GM12878 (cell line): ENCODE results near the gene GPR78. TPM values are rescaled to one million over a fixed set of nuclear protein-coding genes. Genes with fewer than 3 reads are reported as not detected.

Experiments used
- ATAC-seq: fragments of 200-7000 bp; cut with Tn5 transposase; 3 replicates; pipeline ENCODE4 v1.9.1; 2020; ENCODE audit warnings: mild to moderate bottlenecking, moderate library complexity
- BruUV-seq: library from RNA; stranded (reverse); fragments of 400-500 nt; replicated peaks from 2 replicates; lab custom pipeline; 2021; lab: Mats Ljungman, UMichigan
- CTCF ChIA-PET: fragments of 300-600 bp; sonication (Branson Sonifier 250); formaldehyde crosslinking; extraction: SDS; loops from one replicate; lab custom pipeline; 2021; ENCODE audit warnings: inconsistent platforms; lab: Yijun Ruan, JAX
- POLR2A ChIA-PET: fragments of 350-600 bp; formaldehyde crosslinking; extraction: SDS; loops from one replicate; lab custom pipeline; 2021; ENCODE audit warnings: inconsistent platforms; lab: Charles Lee
- RAD21 ChIA-PET: fragments of 300-600 bp; sonication (Branson Sonifier 250); formaldehyde crosslinking; loops from one replicate; lab custom pipeline; 2023; ENCODE audit warnings: antibody characterized with exemption; ENCODE audit not compliant: unreplicated experiment; lab: Charles Lee
- SMC1A ChIA-PET: fragments of 300-600 bp; sonication (Branson Sonifier 250); formaldehyde crosslinking; loops from one replicate; lab custom pipeline; 2023; ENCODE audit not compliant: unreplicated experiment, uncharacterized antibody; lab: Charles Lee
- DNase-seq: peaks from one replicate; pipeline ENCODE4 v3.0.0-alpha.2; 2011; ENCODE audit warnings: low read depth, low spot score
- FAIRE-seq: peaks from 3 replicates; lab custom pipeline; 2011; peaks lifted over from hg19 to GRCh38; lab: Jason Lieb, UNC
- H2AFZ ChIP-seq: 2 replicates; pipeline ENCODE4 v1.6.0; 2011; ENCODE audit warnings: low read depth, low read length, control low read depth; ENCODE audit not compliant: control insufficient read depth
- H3K27ac ChIP-seq: 2 replicates; pipeline ENCODE4 v1.5.1; 2011; ENCODE audit warnings: control low read depth; ENCODE audit not compliant: control insufficient read depth, insufficient read depth
- H3K27me3 ChIP-seq, 2 experiments: replicated peaks in 1 of 2; 2 replicates each; pipeline versions ENCODE4 v1.6.0 to v1.6.1; 2011; ENCODE audit warnings: low read length in 1 of 2; ENCODE audit not compliant: control insufficient read depth in 2 of 2, insufficient read depth in 2 of 2
- H3K36me3 ChIP-seq, 2 experiments: 2 replicates each; pipeline ENCODE4 v1.5.1; 2011; ENCODE audit warnings: low read length in 1 of 2; ENCODE audit not compliant: control insufficient read depth in 2 of 2, insufficient read depth in 2 of 2
- H3K4me1 ChIP-seq: 2 replicates; pipeline ENCODE4 v1.6.1; 2011; ENCODE audit warnings: mild to moderate bottlenecking, low read length, moderate library complexity, mixed read lengths; ENCODE audit not compliant: control insufficient read depth, insufficient read depth
- H3K4me2 ChIP-seq: 2 replicates; pipeline ENCODE4 v1.6.0; 2011; ENCODE audit warnings: control low read depth; ENCODE audit not compliant: control insufficient read depth, insufficient read depth
- H3K4me3 ChIP-seq: fragments of 200-600 bp; sonication (generic); 2 replicates; pipeline ENCODE4 v1.5.1; 2016
- H3K79me2 ChIP-seq: 2 replicates; pipeline ENCODE4 v1.6.0; 2011; ENCODE audit warnings: low read length; ENCODE audit not compliant: control insufficient read depth, insufficient read depth
- H3K9ac ChIP-seq: 2 replicates; pipeline ENCODE4 v1.8.0; 2011; ENCODE audit warnings: low read length, control low read depth, mixed read lengths; ENCODE audit not compliant: control insufficient read depth, insufficient read depth
- H3K9me3 ChIP-seq: replicated peaks from 3 replicates; pipeline ENCODE4 v1.5.1; 2011; ENCODE audit warnings: mild to moderate bottlenecking, low read length; ENCODE audit not compliant: control insufficient read depth, insufficient read depth
- H4K20me1 ChIP-seq: 2 replicates; pipeline ENCODE4 v1.6.0; 2011; ENCODE audit not compliant: control insufficient read depth, insufficient read depth
- BCL11A ChIP-seq: IDR thresholded peaks from 2 replicates; pipeline ENCODE4 v1.6.1; 2011; ENCODE audit warnings: low read depth, low read length
- CREB1 ChIP-seq: IDR thresholded peaks from 2 replicates; pipeline ENCODE4 v1.6.1; 2012; ENCODE audit warnings: low read depth, mild to moderate bottlenecking, inconsistent platforms
- ESRRA ChIP-seq: IDR thresholded peaks from 2 replicates; pipeline ENCODE4 v1.6.1; 2012; ENCODE audit warnings: mild to moderate bottlenecking, low read length, improper control_type of control experiment
- HDGF ChIP-seq: fragments of 450-650 bp; IDR thresholded peaks from 2 replicates; pipeline ENCODE4 v1.6.1; 2016; ENCODE audit warnings: antibody characterized with exemption
- IKZF1 ChIP-seq: fragments of 450-650 bp; conservative IDR thresholded peaks from 2 replicates; pipeline ENCODE4 v1.6.1; 2017; ENCODE audit warnings: antibody characterized with exemption, mild to moderate bottlenecking
- KLF5 ChIP-seq: fragments of 450-650 bp; IDR thresholded peaks from 2 replicates; pipeline ENCODE4 v1.6.1; 2014; ENCODE audit warnings: mild to moderate bottlenecking; ENCODE audit not compliant: partially characterized antibody
- NFYA ChIP-seq: IDR thresholded peaks from 2 replicates; pipeline ENCODE4 v1.6.1; 2011; ENCODE audit warnings: low read depth, mild to moderate bottlenecking, low read length, improper control_type of control experiment, borderline replicate concordance
- NR2F1 ChIP-seq: fragments of 450-650 bp; conservative IDR thresholded peaks from 2 replicates; pipeline ENCODE4 v1.6.1; 2017; ENCODE audit warnings: mild to moderate bottlenecking
- PAX5 ChIP-seq: IDR thresholded peaks from 2 replicates; pipeline ENCODE4 v1.6.1; 2011; ENCODE audit warnings: low read depth, low read length, borderline replicate concordance
- POLR2A ChIP-seq: IDR thresholded peaks from 2 replicates; pipeline ENCODE4 v1.6.1; 2011; ENCODE audit warnings: low read depth, mild to moderate bottlenecking, low read length
- POLR2AphosphoS2 ChIP-seq: IDR thresholded peaks from 2 replicates; pipeline ENCODE4 v1.6.1; 2011; ENCODE audit warnings: low read depth, mild to moderate bottlenecking, low read length, improper control_type of control experiment, moderate library complexity
- RELB ChIP-seq: fragments of 450-650 bp; IDR thresholded peaks from 2 replicates; pipeline ENCODE4 v1.6.1; 2017; ENCODE audit warnings: low read depth, mild to moderate bottlenecking, moderate library complexity
- SREBF1 ChIP-seq: IDR thresholded peaks from 2 replicates; pipeline ENCODE4 v1.6.1; 2012; ENCODE audit warnings: mild to moderate bottlenecking, low read length
- ZNF622 ChIP-seq: fragments of 450-650 bp; IDR thresholded peaks from 2 replicates; pipeline ENCODE4 v1.6.1; 2017; ENCODE audit warnings: mild to moderate bottlenecking, inconsistent platforms
- ZSCAN29 ChIP-seq: fragments of 450-650 bp; IDR thresholded peaks from 2 replicates; pipeline ENCODE4 v1.6.1; 2017; ENCODE audit warnings: mild to moderate bottlenecking, moderate library complexity
- WGBS: methylation state at CpG from one replicate; pipeline ENCODE4 v1.1.6; 2016; ENCODE audit warnings: low lambda C conversion rate; ENCODE audit not compliant: insufficient replicate concordance, insufficient coverage; ENCODE audit errors: missing lambda C conversion rate; 5-methylcytosine and 5-hydroxymethylcytosine counted together
- in situ Hi-C: fragments of 300-500 bp; cut with MboI; formaldehyde crosslinking; loops from 9 replicates; pipeline ENCODE4 v1.14.3; 2018; ENCODE audit warnings: mixed read lengths
- intact Hi-C: fragments of 100-400 bp; cut with micrococcal nuclease; formaldehyde crosslinking; loops from one replicate; pipeline ENCODE4 v1.14.2; 2022; ENCODE audit not compliant: unreplicated experiment
- polyA plus RNA-seq, 11 experiments: library from polyadenylated mRNA; depleted of rRNA in 4 of 11; unstranded in 6 of 11; stranded (reverse) in 5 of 11; fragments of >200 nt; fragmentation: Nextera tagmentation in 4 of 11; fragmentation: Illumina TruSeq in 1 of 11; extraction: Ambion mirVana in 4 of 11; extraction: Trizol in 1 of 11; gene quantifications; 1 replicate in 1 of 11; 2 replicates in 10 of 11; pipeline versions ENCODE4 v1.2.1 to v1.2.3, GENCODE V29; 2011 to 2016; ENCODE audit warnings: inconsistent platforms in 2 of 11, missing spikeins in 2 of 11, low read depth in 1 of 11
- total RNA-seq, 4 experiments: library from RNA; depleted of rRNA in 3 of 4; stranded (reverse); fragments of >200 nt in 3 of 4; fragmentation: Illumina TruSeq in 1 of 4; extraction: Trizol in 1 of 4; gene quantifications; 2 replicates each; pipeline versions ENCODE4 v1.2.1 to v1.2.3, GENCODE V29; 2013 to 2021
- TF ChIP-seq, protein P1 (sequence below): fragments of 450-650 bp; IDR thresholded peaks from 2 replicates; pipeline ENCODE4 v1.6.1; 2017; ENCODE audit warnings: mild to moderate bottlenecking, moderate library complexity

GPR78 gene
- total and polyA plus RNA-seq, 10 of the 15 experiments (the other 5 are each of a cell fraction or from before 2014, with no cell fraction given): 0.03 TPM; not detected in 9

- in situ Hi-C loops: no loop called here
- no peaks in the 10 kb centered on the region for H3K9me3 ChIP-seq
- H3K27ac ChIP-seq: no peak overlapping the region
- ChIA-PET POLR2A (no interaction called here), RAD21 (no interaction called here), SMC1A (no interaction called here), CTCF (no interaction called here)
- intact Hi-C loops: no loop called here
- H3K4me1 ChIP-seq: no peaks in the 10 kb centered on the region
- 41% methylated on average over 11 of the region's 11 CpGs for WGBS
- no peak overlapping the region for H3K4me2 ChIP-seq
- H3K9ac ChIP-seq: no peak overlapping the region
- H2AFZ ChIP-seq: no peak overlapping the region
- DNase-seq (no peak), ATAC-seq (no peak), FAIRE-seq (no peak)
- H4K20me1 ChIP-seq: no peaks in the 10 kb centered on the region
- H3K79me2 ChIP-seq: no peaks in the 10 kb centered on the region
- no peaks in the 10 kb centered on the region for H3K36me3 ChIP-seq
- BruUV-seq: no TSS peak
- H3K4me3 ChIP-seq: no peak overlapping the region
- TF ChIP-seq SREBF1 (no peak), PAX5 (no peak), ZNF622 (no peak), KLF5 (no peak), RELB (no peak), POLR2A (no peak), ESRRA (no peak), CREB1 (no peak), BCL11A (no peak), ZSCAN29 (no peak), IKZF1 (no peak), NFYA (no peak), NR2F1 (no peak), HDGF (no peak), POLR2AphosphoS2 (no peak)
- TF ChIP-seq, protein P1, sequence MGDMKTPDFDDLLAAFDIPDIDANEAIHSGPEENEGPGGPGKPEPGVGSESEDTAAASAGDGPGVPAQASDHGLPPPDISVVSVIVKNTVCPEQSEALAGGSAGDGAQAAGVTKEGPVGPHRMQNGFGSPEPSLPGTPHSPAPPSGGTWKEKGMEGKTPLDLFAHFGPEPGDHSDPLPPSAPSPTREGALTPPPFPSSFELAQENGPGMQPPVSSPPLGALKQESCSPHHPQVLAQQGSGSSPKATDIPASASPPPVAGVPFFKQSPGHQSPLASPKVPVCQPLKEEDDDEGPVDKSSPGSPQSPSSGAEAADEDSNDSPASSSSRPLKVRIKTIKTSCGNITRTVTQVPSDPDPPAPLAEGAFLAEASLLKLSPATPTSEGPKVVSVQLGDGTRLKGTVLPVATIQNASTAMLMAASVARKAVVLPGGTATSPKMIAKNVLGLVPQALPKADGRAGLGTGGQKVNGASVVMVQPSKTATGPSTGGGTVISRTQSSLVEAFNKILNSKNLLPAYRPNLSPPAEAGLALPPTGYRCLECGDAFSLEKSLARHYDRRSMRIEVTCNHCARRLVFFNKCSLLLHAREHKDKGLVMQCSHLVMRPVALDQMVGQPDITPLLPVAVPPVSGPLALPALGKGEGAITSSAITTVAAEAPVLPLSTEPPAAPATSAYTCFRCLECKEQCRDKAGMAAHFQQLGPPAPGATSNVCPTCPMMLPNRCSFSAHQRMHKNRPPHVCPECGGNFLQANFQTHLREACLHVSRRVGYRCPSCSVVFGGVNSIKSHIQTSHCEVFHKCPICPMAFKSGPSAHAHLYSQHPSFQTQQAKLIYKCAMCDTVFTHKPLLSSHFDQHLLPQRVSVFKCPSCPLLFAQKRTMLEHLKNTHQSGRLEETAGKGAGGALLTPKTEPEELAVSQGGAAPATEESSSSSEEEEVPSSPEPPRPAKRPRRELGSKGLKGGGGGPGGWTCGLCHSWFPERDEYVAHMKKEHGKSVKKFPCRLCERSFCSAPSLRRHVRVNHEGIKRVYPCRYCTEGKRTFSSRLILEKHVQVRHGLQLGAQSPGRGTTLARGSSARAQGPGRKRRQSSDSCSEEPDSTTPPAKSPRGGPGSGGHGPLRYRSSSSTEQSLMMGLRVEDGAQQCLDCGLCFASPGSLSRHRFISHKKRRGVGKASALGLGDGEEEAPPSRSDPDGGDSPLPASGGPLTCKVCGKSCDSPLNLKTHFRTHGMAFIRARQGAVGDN: no peak
- no peaks in the 10 kb centered on the region for H3K27me3 ChIP-seq
Observed at GRCh38 chr4:8559011-8559410, 21.2 kb upstream of the GPR78 start.
